K562 (cell line): ENCODE data around the gene KLHL12. TPM values are rescaled to one million over a fixed set of nuclear protein-coding genes. Genes with fewer than 3 reads are reported as not detected.

Experiments
- CHD1 ChIP-seq: fragments of 200-600 bp; sonication (generic); IDR thresholded peaks from one replicate; pipeline ENCODE4 v1.6.1; 2012; ENCODE audit warnings: mild to moderate bottlenecking, moderate library complexity, low read length, inconsistent platforms
- FIP1L1 ChIP-seq: fragments of 200-400 bp; formaldehyde crosslinking; IDR thresholded peaks from 2 replicates; pipeline ENCODE4 v1.6.1; 2018; ENCODE audit warnings: mild to moderate bottlenecking, low read depth, low read length; ENCODE audit not compliant: poor library complexity, severe bottlenecking
- FOXJ3 ChIP-seq: sonication (generic); formaldehyde crosslinking; IDR thresholded peaks from 2 replicates; pipeline ENCODE4 v1.4.0; 2020; ENCODE audit warnings: mild to moderate bottlenecking, missing genetic modification reagents
- KDM4B ChIP-seq, 2 experiments: fragments of 450-650 bp in 1 of 2; sonication (generic) in 1 of 2; IDR thresholded peaks; 2 replicates each; pipeline ENCODE4 v1.6.1; 2016 to 2017; ENCODE audit warnings: borderline replicate concordance in 2 of 2, antibody characterized with exemption in 1 of 2, low read depth in 1 of 2, mild to moderate bottlenecking in 1 of 2
- MCM7 ChIP-seq, 2 experiments: fragments of 450-650 bp; IDR thresholded peaks; 2 replicates each; pipeline ENCODE4 v1.6.1; 2016 to 2018
- MECOM ChIP-seq: fragments of 250-450 bp; sonication (Bioruptor Pico); IDR thresholded peaks from 2 replicates; pipeline ENCODE4 v1.8.0; 2022; ENCODE audit warnings: inconsistent platforms
- MEIS2 ChIP-seq: fragments of 450-650 bp; IDR thresholded peaks from 2 replicates; pipeline ENCODE4 v1.6.1; 2014; ENCODE audit warnings: mild to moderate bottlenecking; ENCODE audit not compliant: partially characterized antibody
- MTA3 ChIP-seq: fragments of 450-650 bp; formaldehyde crosslinking; IDR thresholded peaks from 2 replicates; pipeline ENCODE4 v1.6.1; 2017; ENCODE audit warnings: mild to moderate bottlenecking, borderline replicate concordance
- NFIX ChIP-seq: fragments of 250-450 bp; sonication (Bioruptor Pico); IDR thresholded peaks from 2 replicates; pipeline ENCODE4 v1.4.0; 2020; ENCODE audit warnings: low read depth, mild to moderate bottlenecking, moderate library complexity
- NFXL1 ChIP-seq: fragments of 450-650 bp; formaldehyde crosslinking; IDR thresholded peaks from 2 replicates; pipeline ENCODE4 v1.4.0; 2021; ENCODE audit warnings: mild to moderate bottlenecking
- SMARCE1 ChIP-seq: fragments of 450-650 bp; IDR thresholded peaks from 2 replicates; pipeline ENCODE4 v1.7.1; 2016; ENCODE audit warnings: mild to moderate bottlenecking
- ZNF23 ChIP-seq: fragments of 250-450 bp; sonication (Bioruptor Pico); IDR thresholded peaks from 2 replicates; pipeline ENCODE4 v1.4.0; 2020; ENCODE audit warnings: mild to moderate bottlenecking
- ZNF785 ChIP-seq: fragments of 250-450 bp; sonication (Bioruptor Pico); IDR thresholded peaks from 2 replicates; pipeline ENCODE4 v1.4.0; 2020; ENCODE audit warnings: mild to moderate bottlenecking
- polyA plus RNA-seq, 8 experiments: library from polyadenylated mRNA; depleted of rRNA in 4 of 8; stranded (reverse) in 5 of 8; unstranded in 3 of 8; fragments of >200 nt; fragmentation: Nextera tagmentation in 2 of 8; fragmentation: Illumina TruSeq in 1 of 8; extraction: Ambion mirVana in 2 of 8; extraction: Trizol in 1 of 8; gene quantifications; 2 replicates each; pipeline versions ENCODE4 v1.2.1 to v1.2.3, GENCODE V29; 2011 to 2014; ENCODE audit warnings: inconsistent platforms in 1 of 8, missing spikeins in 1 of 8
- total RNA-seq, 7 experiments: library from RNA; depleted of rRNA in 6 of 7; stranded (reverse); fragments of >200 nt in 6 of 7; fragmentation: Illumina TruSeq in 2 of 7; extraction: Trizol in 2 of 7; gene quantifications; 2 replicates each; pipeline versions ENCODE4 v1.2.1 to v1.2.3, GENCODE V29; 2011 to 2021; ENCODE audit warnings: low replicate concordance in 1 of 7
- TF ChIP-seq, protein P1 (sequence below): fragments of 150-350 bp; IDR thresholded peaks from 2 replicates; pipeline ENCODE4 v1.6.1; 2014; ENCODE audit warnings: low read depth, mild to moderate bottlenecking, low read length, borderline replicate concordance
- TF ChIP-seq, protein P2 (sequence below): fragments of 450-650 bp; formaldehyde crosslinking; IDR thresholded peaks from 2 replicates; pipeline ENCODE4 v1.4.0; 2020; ENCODE audit warnings: mild to moderate bottlenecking, moderate library complexity
- TF ChIP-seq, protein P3 (sequence below): sonication (generic); formaldehyde crosslinking; IDR thresholded peaks from 2 replicates; pipeline ENCODE4 v1.8.0; 2022; ENCODE audit warnings: mild to moderate bottlenecking, missing genetic modification reagents
- TF ChIP-seq, protein P4 (sequence below), 2 experiments: fragments of 450-650 bp in 1 of 2; sonication (generic) in 1 of 2; formaldehyde crosslinking in 1 of 2; IDR thresholded peaks in 1 of 2; conservative IDR thresholded peaks in 1 of 2; 2 replicates each; pipeline versions ENCODE4 v1.6.1 to v1.8.1; 2016 to 2023; ENCODE audit warnings: mild to moderate bottlenecking in 2 of 2, moderate library complexity in 2 of 2, inconsistent platforms in 1 of 2, missing genetic modification reagents in 1 of 2
- TF ChIP-seq, protein P5 (sequence below): fragments of 450-650 bp; IDR thresholded peaks from 2 replicates; pipeline ENCODE4 v1.6.1; 2016

KLHL12 gene
- total and polyA plus RNA-seq, 9 of the 15 experiments (the other 6 are each of a cell fraction or from before 2014, with no cell fraction given): 23.1 to 85.1 (median 35.0) TPM

DNA sequence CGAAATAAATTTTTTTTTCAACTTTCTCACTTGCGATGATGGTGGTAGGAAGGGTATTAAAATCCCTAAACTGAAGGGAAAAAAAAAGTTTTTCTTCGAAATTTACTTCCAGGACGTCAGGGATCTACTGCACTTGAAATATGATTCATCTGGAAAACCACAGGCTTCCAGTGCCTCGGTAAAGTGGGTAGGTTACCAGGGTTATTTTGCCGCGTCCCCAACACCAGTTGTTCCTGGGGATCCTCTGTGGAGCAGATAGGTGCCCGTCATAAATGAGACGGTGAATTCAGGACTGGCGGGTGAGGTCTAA, 38.9 kb downstream of the KLHL12 start (continued):
- TF ChIP-seq, protein P1, sequence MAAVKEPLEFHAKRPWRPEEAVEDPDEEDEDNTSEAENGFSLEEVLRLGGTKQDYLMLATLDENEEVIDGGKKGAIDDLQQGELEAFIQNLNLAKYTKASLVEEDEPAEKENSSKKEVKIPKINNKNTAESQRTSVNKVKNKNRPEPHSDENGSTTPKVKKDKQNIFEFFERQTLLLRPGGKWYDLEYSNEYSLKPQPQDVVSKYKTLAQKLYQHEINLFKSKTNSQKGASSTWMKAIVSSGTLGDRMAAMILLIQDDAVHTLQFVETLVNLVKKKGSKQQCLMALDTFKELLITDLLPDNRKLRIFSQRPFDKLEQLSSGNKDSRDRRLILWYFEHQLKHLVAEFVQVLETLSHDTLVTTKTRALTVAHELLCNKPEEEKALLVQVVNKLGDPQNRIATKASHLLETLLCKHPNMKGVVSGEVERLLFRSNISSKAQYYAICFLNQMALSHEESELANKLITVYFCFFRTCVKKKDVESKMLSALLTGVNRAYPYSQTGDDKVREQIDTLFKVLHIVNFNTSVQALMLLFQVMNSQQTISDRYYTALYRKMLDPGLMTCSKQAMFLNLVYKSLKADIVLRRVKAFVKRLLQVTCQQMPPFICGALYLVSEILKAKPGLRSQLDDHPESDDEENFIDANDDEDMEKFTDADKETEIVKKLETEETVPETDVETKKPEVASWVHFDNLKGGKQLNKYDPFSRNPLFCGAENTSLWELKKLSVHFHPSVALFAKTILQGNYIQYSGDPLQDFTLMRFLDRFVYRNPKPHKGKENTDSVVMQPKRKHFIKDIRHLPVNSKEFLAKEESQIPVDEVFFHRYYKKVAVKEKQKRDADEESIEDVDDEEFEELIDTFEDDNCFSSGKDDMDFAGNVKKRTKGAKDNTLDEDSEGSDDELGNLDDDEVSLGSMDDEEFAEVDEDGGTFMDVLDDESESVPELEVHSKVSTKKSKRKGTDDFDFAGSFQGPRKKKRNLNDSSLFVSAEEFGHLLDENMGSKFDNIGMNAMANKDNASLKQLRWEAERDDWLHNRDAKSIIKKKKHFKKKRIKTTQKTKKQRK: no peak
- TF ChIP-seq, protein P2, sequence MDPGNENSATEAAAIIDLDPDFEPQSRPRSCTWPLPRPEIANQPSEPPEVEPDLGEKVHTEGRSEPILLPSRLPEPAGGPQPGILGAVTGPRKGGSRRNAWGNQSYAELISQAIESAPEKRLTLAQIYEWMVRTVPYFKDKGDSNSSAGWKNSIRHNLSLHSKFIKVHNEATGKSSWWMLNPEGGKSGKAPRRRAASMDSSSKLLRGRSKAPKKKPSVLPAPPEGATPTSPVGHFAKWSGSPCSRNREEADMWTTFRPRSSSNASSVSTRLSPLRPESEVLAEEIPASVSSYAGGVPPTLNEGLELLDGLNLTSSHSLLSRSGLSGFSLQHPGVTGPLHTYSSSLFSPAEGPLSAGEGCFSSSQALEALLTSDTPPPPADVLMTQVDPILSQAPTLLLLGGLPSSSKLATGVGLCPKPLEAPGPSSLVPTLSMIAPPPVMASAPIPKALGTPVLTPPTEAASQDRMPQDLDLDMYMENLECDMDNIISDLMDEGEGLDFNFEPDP: no peak
- no peak for TF ChIP-seq MCM7 (IDR thresholded peaks at IDR 0.05)
- TF ChIP-seq ZNF23 (CRISPR knock-in tag): no peak
- TF ChIP-seq MECOM: 0 out of 2 replicates have a peak, but pooled peaks have one; percentile 45
- peak; percentile 18 for TF ChIP-seq MEIS2
- TF ChIP-seq, protein P3, sequence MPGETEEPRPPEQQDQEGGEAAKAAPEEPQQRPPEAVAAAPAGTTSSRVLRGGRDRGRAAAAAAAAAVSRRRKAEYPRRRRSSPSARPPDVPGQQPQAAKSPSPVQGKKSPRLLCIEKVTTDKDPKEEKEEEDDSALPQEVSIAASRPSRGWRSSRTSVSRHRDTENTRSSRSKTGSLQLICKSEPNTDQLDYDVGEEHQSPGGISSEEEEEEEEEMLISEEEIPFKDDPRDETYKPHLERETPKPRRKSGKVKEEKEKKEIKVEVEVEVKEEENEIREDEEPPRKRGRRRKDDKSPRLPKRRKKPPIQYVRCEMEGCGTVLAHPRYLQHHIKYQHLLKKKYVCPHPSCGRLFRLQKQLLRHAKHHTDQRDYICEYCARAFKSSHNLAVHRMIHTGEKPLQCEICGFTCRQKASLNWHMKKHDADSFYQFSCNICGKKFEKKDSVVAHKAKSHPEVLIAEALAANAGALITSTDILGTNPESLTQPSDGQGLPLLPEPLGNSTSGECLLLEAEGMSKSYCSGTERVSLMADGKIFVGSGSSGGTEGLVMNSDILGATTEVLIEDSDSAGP: no peak
- no peak for TF ChIP-seq MTA3
- no peak for TF ChIP-seq FIP1L1
- no peak for TF ChIP-seq FOXJ3 (CRISPR knock-in tag)
- no peak for TF ChIP-seq NFIX (CRISPR knock-in tag)
- peak; percentile 42 for TF ChIP-seq CHD1
- TF ChIP-seq KDM4B (IDR thresholded peaks at IDR 0.05; ENCODE audit: borderline replicate concordance in 2 of 2, low read depth in 1 of 2): 0 out of 4 replicates have a peak, but pooled peaks of 1 of the 2 experiments have one; percentile 5
- no peak for TF ChIP-seq ZNF785
- peak; percentile 39; the same call in 1 of the 2 replicates for TF ChIP-seq SMARCE1
- TF ChIP-seq, protein P4, sequence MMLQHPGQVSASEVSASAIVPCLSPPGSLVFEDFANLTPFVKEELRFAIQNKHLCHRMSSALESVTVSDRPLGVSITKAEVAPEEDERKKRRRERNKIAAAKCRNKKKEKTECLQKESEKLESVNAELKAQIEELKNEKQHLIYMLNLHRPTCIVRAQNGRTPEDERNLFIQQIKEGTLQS (IDR thresholded peaks at IDR 0.05): 0 out of 2 replicates have a peak, but pooled peaks have one; percentile 9
- TF ChIP-seq, protein P4 (CRISPR knock-in tag; conservative IDR thresholded peaks at IDR 0.05): no peak; the same call in 1 of the 2 replicates
- no peak for TF ChIP-seq NFXL1
- TF ChIP-seq, protein P5, sequence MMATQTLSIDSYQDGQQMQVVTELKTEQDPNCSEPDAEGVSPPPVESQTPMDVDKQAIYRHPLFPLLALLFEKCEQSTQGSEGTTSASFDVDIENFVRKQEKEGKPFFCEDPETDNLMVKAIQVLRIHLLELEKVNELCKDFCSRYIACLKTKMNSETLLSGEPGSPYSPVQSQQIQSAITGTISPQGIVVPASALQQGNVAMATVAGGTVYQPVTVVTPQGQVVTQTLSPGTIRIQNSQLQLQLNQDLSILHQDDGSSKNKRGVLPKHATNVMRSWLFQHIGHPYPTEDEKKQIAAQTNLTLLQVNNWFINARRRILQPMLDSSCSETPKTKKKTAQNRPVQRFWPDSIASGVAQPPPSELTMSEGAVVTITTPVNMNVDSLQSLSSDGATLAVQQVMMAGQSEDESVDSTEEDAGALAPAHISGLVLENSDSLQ: peak; percentile 31; the same call in 1 of the 2 replicates
